Measurements from ENCODE around the gene GSK3A.
"Not testable (repeated sequence)": the region's sequence is repeated elsewhere in the genome, so short reads cannot be mapped to it uniquely, and the experiment has no call there.

The GSK3A gene

DNA sequence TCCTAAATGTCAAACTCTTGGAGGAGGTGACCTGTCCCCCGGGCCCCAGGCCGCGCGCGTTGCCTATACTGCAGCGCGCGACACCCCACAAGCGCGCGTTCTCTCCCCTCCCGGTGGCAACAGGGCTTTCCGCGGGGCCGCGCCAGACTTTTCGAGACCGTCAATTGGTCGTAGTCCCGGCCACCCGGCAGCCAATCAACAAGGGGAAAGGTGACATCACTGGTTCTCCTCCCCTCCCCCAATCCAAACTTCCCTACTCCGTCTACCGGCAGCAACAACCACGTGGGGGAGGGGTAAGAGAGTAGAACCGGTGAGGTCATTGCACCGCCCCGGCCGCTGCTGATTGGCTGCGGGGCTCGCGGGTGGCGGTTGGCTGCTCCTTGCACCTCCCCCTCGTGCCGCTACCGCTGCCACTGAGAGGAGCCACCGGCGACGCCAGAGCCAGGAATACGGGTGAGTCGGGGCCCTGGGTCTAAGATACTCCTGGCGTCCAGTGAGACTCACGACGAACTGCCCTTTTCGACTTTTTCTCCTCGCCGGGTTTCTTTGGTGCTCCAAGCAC, 25.8 kb upstream of the GSK3A start:
- DNase-seq (ENCODE audit: low read depth) = peak; percentile 94

DNA sequence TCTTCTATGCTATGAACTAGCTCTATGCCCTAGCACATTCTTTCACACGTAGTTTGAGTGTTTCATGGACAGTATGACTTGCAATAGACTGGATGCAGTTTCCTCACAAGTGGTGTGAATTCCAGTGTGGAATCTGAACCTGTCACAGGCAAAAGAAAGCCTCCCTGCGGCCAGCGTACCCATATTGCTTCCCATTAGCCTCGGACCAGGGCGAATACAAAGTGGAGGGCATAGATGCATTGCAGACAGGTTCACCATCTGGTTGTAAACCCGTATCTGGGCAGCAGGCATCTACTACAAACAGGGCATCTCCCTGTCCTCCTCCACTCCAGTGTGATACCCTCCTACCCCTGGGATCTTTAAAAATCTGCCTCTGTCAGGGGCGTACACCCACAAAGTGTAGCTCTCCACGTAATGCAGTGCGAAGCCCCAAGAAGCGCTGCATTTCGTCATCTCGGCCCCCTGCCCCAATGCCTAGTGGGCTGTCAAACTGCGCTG, 25.3 kb upstream of the GSK3A start:
- DNase-seq (ENCODE audit: low read depth) = no peak

DNA sequence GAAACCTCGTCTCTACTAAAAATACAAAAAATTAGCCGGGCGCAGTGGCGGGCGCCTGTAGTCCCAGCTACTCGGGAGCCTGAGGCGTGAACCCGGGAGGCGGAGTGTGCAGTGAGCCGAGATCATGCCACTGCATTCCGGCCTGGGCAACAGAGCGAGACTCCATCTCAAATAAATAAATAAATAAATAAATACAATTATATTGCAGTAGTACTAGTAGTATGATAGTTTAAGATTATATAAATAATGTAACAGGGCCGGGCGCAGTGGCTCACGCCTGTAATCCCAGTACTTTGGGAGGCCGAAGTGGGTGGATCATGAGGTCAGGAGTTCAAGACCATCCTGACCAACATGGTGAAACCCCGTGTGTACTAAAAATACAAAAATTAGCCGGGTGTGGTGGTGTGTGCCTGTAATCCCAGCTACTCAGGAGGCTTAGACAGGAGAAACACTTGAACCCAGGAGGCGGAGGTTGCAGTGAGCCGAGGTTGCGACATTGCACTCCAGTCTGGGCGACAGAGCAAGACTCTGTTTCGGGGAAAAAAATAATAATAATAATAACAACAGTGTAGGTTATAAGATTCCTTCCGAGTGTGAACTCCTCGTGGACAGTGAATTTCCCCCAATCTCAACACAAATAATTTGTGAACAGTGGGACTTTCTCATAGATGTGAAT, 24.7 kb upstream of the GSK3A start:
- not testable (repeated sequence) for DNase-seq (ENCODE audit: low read depth)

DNA sequence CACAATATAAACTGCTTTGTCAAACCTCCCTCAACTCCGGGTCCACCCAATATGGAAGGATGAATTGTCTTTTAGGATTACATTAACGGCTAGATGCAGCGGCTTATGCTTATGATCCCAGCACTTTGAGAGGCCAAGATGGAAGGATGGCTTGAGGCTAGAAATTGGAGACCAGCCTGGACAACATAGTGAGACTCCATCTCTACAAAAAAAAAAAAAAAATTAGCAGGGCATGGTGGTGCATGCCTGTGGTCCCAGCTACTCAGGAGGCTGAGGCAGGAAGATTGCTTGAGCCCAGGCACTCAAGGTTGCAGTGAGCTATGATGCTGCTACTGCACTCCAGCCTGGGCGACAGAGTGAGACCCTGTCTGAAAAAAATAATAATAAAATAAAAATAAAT, 23.7 kb upstream of the GSK3A start:
- DNase-seq (ENCODE audit: low read depth) = not testable (repeated sequence)

DNA sequence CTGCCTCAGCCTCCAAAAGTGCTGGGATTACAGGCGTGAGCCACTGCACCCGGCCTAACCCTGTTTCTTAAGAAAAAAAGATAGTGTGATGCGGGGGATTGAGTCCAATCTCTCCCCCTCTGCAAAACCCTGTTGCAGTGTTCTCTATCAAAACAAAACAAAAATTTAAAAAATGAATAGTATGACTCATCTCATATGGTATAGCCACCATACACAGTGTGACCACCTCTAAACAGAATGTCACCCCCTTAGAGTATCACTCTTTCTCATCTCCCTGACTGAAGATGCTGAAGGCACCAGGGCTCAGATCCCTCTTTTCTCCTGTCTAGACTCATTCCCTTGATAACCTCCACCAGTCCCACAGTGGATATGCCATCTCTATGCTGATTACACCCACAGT, 19.4 kb upstream of the GSK3A start:
- no peak for DNase-seq (ENCODE audit: low read depth)

DNA sequence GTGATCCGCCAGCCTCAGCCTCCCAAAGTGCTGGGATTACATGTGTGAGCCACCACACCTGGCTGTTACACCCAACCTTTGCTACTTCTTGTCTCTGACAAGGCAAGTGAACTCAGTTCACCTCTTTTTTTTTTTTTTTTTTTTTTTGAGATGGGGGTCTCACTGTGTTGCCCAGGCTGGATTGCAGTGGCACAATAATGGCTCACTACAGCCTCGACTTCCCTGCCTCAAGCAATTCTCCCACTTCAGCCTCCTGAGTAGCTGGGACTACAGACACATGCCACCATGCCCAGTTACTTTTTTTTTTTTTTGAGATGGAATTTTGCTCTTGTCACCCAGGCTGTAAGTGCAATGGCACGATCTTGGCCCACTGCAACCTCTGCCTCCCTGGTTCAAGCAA, 15.4 kb upstream of the GSK3A start:
- DNase-seq (ENCODE audit: low read depth) = not testable (repeated sequence)

DNA sequence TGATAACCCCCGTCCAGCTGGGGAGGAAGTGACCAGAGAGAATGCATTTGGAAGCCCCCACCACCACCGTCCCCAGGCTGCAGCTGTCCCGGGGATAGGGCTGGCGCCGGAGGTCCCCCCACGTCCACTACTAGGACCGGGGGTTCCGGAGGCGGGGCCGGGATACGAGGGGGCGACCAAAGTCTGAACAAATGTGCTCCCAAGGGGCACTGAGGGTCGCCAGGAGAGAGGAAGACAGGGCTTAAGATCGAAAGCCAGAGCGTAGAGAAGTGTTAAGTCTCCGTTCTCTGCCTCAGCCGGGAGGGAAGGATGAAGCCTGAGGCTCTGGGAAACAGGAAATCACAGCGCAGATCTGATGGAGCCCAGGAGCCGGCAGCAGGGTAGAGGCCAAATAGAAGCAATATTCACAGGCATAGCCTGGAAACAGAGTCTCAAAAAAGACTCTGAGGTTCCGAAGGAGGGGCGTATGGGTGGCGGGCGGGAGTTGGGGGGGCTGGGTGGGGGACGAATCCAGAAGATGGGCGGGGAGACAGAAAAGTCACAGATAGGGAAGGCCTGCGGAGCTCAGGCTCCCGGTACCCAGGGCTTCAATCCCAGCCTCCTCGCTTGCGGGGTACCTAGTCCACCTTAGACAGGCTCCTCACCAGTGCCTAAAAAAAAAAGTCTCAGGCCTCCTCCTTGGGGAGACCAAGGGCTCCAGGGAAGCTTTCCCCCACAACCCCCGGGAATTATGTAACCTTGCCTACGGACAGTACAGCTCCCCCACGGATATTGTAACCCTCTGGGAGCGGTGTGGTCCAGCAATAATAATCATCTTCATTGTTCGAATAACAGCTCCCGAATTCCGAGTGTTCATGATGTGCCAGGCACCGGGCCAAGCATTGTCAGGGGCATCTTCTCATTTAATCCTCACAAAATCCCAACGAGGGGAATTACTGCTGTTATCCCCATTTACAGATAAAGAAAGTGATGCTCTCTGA, 13.7 kb upstream of the GSK3A start:
- no peak for DNase-seq (ENCODE audit: low read depth)

DNA sequence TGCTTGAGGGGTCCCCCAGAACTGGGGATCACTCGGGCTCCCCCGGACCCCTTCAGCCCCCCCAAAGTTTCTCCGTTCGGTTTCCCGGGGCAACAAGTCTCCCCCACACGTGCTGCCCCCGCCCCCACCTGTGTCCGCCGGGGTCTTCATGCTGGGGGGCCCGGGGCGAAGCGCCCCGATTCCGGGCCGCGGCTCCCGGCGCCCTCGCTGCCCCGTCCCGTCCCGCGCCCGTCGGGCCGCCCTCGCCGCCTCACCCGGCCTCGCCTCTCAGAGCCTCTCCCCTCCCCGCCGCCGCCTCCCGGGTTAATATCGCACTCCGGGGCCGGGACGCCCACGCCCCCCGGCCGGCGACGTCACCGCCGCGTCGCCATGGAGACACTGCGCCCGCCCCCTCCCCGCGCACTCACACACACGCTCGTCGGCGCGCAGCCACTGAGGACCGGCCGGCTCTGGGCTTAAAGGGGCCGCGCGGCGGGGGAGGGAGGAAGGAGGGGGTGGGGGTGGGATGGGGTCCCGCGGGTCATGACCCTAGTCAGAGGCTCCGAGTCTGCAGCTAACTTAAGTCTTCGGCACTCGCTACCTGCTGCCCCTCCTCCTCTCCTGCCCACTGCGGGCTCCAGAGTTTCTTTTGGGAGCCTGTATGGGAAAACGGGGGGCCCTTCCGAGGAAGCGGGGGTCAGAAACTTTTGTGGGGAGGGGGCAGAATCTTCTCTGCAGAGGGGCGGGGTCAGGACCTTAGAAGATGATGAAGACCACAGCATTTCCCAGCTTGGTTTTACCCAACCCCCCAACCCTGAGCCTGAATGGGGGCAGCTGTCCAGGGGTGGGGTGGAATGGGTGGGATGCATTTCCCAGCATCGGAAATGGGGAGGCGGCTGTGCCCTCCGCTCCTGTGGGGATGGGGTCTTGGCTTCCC, 12.7 kb upstream of the GSK3A start, which contains the start of gene ERF:
ERF (minus strand) TSS at position 279 of the 916 bp plus-strand sequence; CDS start at position 150, 129 bp downstream.
- DNase-seq (ENCODE audit: low read depth) = peak; percentile 93

DNA sequence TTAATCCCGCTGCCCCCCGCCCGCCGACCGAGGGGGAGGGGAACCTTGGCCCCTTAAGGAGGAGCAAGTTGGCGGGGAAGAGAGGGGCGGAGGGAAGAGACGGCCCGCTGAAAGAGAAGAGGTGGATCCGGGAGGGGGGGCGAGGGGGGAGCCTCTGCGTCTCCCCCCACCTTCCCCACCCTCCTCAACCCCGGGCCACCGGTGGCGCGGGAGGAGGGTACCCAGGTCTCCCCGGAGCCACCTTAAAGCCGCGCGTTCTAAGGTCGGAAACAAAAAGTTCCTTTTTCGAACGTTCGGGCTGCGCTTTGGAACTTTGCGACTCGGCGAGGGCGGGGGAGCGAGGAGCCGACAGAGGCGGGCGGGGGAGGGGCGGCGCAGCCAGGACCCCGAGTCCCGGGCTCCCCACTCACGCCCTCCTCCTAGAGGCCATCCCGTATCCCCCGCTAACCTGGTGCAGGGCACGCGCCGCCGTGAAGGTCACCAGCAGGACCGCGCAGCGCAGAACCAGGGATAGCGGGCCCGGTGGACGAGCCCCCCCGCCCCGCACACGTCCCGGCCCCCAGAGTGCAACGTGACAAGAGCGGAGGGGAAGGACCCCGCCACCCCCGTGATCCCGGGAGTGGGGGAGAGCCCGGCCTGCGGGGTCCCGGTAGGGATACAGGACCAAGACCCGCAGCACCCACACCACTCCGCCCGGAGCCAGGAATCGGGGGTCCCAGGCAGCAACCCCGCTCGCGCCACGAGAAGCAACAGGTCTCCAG, 11.9 kb upstream of the GSK3A start:
- DNase-seq (ENCODE audit: low read depth) = peak; percentile 65

DNA sequence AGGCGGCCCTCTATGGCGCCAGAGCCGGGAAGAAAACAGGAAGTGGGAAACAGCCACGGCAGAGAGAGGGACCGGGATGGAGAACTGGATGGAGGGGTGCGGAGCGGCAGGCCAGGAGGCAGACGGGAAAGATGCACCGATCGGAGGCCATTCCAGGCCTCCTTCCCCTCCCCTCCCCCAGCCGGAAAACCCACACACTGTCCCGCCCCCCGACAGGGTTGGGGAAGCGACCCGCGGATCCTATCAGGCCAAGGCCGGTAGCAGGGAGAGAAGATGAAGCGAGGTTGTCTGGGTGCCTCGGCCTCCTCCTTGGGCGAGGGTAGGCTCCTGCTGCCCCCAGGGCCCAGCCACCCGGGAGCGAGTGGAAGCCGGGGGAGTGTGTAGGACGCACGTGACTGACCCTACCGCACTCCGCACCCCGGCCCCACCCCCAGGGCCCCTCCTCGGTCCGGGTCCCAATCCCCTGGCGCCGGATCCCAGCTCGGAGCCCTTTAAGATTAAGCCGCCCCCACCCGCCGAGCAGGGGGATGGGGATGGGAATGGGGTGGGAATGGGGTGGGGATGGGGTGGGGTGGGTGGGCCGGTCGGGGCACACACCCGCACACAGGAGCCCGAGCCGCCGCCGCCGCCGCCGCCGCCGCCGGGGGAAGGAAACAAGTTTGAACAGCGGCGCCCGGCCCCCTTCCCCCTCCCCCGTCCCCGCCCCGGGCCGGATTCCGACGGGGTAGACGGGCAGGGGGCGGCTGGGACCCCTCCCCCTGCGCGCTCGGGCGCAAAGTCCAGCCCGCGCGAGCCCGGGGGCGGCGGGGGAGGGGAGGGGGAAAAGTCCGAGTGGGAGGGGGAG, 11.1 kb upstream of the GSK3A start:
- peak; percentile 58 for DNase-seq (ENCODE audit: low read depth)

DNA sequence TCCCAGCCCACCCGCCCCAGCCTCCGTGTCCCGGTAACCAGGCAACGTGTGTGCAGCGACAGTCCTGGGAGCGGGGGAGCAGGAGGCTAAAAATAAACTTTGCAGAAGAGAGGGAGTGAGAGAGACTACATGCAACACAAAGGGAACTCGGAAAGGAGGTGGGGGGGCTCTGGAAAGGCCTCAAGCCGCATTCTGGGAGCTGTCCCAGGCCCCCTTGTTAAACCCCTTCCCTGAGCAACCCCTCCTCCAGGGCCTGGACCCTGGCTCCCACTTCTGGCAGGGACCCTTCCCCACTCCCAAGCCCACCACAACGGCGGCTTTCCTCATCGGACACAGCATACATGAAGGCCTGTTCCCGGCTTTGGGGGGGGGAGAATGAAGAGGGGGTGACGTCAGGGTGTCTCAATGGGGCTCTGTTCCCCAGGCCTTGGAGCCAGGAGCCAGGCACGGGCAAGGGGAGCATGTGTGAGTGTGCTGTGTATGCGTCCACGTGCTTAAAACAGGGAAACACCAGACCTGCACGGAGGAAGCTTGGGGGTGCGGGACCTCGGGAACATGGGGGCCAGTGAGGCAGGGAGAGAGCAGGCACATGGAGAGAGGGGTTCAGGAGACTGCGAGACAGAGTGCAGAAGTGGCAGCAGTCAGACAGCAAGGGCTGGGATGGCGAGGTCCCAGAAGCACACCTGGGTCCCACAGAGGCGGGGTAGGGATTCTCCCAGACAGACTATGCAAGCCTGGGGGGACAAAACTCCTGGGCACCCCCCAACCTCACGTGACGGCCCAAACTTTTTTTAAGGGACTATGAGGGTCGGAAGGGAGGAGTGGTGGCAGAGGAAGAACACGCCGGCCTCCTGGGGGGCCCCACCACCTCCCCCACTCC, 10.2 kb upstream of the GSK3A start:
- DNase-seq (ENCODE audit: low read depth) = no peak

DNA sequence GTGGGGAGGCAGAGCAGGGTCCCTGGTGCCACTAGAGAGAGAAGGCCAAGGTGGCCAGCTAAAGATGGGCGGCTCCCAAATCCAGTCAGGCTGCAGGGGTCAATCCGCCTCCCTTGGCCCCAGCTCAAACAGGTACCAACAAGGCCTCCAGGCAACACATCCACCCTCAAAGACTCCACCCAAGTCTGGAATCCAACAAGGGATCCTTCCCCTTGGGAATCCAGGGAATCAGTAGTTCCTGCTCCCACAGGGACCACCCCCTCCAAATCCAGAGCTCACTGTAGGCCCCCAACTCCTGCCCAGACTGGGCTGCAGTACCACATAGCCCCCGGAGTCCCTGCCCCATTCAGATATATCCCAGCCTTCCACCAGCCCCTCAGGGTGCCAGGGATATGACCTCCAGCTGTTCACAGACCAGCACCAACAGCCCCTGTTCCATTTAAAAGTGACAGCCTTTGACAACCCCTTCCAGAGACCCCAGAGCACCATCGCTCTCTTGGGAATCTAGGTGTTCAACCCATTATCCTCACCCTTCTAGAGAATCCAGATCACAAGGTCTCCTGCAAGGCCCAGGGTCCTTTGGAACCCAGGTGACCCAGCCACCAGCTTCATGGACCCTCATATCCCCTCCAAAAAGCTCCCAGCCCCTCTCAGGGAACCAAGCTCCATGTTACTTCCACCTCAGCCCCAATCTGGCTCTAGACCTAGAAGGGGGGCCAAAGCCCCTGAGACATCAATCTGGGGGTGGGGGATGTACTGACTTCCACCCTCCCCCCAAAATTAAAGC, 9.4 kb upstream of the GSK3A start:
- no peak for DNase-seq (ENCODE audit: low read depth)

DNA sequence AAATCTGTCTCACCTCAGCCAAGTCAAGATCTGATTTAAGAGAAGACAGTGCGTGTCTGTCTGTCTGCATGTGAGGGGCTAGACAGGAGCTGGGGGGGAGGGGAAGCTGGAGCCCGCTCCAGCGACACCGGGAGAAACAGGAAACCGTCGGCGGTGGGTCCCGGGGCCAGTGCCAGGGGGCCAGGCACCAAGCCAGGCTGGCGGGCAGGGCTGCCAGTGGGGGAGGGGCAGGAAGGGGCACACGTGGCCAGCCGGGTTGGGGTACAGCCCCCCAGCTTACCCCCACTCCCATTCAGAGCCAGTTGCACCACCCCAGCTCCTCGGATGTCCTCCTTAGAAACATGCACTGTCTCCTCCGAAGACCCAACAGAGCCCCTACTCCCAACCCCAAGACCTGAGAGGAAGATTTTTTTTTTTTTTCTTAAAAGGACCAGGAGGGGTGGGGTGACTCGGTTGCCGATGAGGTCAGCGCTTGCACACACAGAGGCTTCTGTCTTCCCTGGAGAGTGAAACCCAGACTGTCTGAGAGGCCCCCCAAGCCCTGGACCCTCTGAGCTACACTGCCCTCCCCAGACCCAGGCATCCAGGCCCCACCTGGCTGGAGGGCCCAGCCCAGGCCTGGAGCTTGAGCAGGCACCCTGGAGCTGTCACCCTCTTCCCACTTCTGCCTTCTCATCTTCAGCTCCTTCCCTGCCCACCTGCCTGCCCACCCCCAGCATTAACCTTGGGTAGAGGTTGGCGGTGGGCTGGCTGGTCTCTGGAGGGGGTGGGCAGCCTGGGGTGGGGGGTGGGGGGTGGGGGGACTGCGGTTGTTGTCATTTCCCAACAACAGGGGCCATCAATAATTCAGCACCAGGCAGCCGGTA, 8.5 kb upstream of the GSK3A start:
- no peak for DNase-seq (ENCODE audit: low read depth)

DNA sequence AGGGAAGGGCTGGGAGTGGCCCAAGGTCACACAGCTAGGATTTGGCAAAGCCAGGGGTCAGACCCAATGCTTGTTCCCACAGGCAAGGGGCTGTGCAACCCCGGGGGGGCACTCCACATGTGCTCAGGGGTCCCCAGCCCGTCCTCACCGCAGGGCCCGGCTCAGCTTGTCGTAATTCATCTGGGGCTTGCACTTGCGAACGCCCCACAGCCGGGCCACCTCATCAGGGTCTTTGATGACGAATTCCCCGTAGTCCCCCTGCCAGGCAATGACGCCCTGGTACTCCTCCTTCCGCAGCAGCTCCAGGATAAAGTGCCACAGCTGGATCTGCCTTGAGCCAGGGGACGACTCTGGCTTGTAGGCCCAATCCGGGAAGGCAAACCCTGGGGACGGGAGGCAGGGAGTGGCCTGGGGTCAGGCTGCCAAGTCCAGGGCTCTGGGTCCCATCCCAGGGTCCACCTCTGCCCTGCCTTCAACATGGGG, 7.8 kb upstream of the GSK3A start:
- DNase-seq (ENCODE audit: low read depth) = no peak

DNA sequence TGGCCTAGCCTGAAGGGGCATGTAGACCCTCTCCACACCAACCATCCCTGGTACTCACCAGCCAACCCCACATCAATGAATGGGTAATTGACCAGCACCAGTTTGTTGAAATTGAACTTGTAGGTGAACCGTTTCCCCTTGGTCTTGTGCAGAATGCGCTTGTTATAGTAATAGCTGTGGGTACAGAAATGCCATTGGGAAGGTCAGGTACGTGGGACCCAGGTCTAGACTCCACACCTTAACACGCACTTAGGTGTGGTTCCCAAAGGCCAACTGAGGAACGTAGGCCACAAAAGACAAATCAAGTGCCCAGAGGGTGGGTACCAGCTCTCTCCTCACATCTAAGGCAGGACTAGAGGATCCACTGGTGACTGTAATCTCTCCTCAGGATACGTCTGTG, 7.4 kb upstream of the GSK3A start:
- DNase-seq (ENCODE audit: low read depth) = no peak

DNA sequence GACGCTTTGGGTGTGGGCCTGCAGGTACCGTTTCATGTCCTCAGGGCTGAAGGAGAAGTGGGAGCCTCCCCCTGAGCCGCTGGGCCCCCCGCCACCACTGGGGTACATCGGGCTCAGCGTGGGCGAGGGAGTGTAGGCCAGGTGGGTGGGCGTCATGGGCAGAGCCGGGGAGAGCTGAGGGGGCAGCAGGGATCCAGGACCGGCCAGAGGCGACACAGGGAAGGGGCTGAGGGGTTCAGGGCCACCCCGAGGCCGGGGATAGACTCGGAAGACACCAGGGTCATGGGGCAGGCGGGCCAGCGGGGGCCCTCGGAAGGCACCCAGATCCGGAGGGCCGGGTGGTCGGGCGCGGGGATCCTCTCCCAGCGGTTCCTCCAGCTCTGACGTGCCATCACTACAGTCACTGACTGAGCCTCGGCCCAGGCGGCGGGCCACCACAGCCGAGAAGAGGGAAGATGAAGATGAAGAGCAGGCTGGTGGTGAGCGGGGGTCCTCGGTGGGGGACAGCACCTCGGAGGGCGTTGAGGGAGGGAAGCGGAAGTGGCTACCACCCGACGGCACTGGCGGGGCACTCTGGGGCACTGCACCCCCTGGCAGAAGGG, 6.8 kb upstream of the GSK3A start:
- DNase-seq (ENCODE audit: low read depth) = no peak
